HepG2 (cell line): ENCODE data around the gene DSCAML1. TPM values are rescaled to one million over a fixed set of nuclear protein-coding genes. Genes with fewer than 3 reads are reported as not detected.

Source experiments
- AKAP8 ChIP-seq: sonication (generic); formaldehyde crosslinking; IDR thresholded peaks from 2 replicates; pipeline ENCODE4 v1.5.1; 2020; ENCODE audit warnings: mild to moderate bottlenecking, missing genetic modification reagents
- CHD2 ChIP-seq: IDR thresholded peaks from 2 replicates; pipeline ENCODE4 v1.6.1; 2011; ENCODE audit warnings: low read depth, low read length, improper control_type of control experiment
- FOXJ3 ChIP-seq: sonication (generic); formaldehyde crosslinking; IDR thresholded peaks from 2 replicates; pipeline ENCODE4 v1.4.0; 2020; ENCODE audit warnings: missing genetic modification reagents, mild to moderate bottlenecking, borderline replicate concordance
- HINFP ChIP-seq: sonication (generic); formaldehyde crosslinking; IDR thresholded peaks from 2 replicates; pipeline ENCODE4 v1.4.0; 2020; ENCODE audit warnings: low read depth, mild to moderate bottlenecking, missing genetic modification reagents
- HNRNPLL ChIP-seq: fragments of 200-400 bp; formaldehyde crosslinking; IDR thresholded peaks from 2 replicates; pipeline ENCODE4 v1.6.1; 2017; ENCODE audit warnings: mild to moderate bottlenecking, low read depth, low read length; ENCODE audit not compliant: poor library complexity, severe bottlenecking
- HNRNPUL1 ChIP-seq: fragments of 200-400 bp; formaldehyde crosslinking; IDR thresholded peaks from 2 replicates; pipeline ENCODE4 v1.6.1; 2017; ENCODE audit warnings: low read depth, mild to moderate bottlenecking, low read length, moderate library complexity
- ISX ChIP-seq: sonication (generic); formaldehyde crosslinking; conservative IDR thresholded peaks from 2 replicates; pipeline ENCODE4 v1.5.0; 2020; ENCODE audit warnings: missing genetic modification reagents
- NCOA5 ChIP-seq: sonication (generic); formaldehyde crosslinking; IDR thresholded peaks from 2 replicates; pipeline ENCODE4 v1.4.0; 2020; ENCODE audit warnings: missing genetic modification reagents
- RFX5 ChIP-seq: IDR thresholded peaks from 2 replicates; pipeline ENCODE4 v1.6.1; 2011; ENCODE audit warnings: low read depth, low read length, improper control_type of control experiment
- SETDB1 ChIP-seq: sonication (generic); formaldehyde crosslinking; IDR thresholded peaks from 2 replicates; pipeline ENCODE4 v1.5.1; 2020; ENCODE audit warnings: missing genetic modification reagents, mild to moderate bottlenecking, borderline replicate concordance
- U2AF1 ChIP-seq: fragments of 200-400 bp; formaldehyde crosslinking; optimal IDR thresholded peaks from 2 replicates; pipeline ENCODE3; 2017; ENCODE audit warnings: mild to moderate bottlenecking, low read depth, low read length
- ZNF234 ChIP-seq: sonication (generic); formaldehyde crosslinking; conservative IDR thresholded peaks from 2 replicates; pipeline ENCODE4 v1.5.1; 2020; ENCODE audit warnings: mild to moderate bottlenecking, missing genetic modification reagents
- ZNF34 ChIP-seq: sonication (generic); formaldehyde crosslinking; IDR thresholded peaks from 2 replicates; pipeline ENCODE4 v1.4.0; 2020; ENCODE audit warnings: mild to moderate bottlenecking, missing genetic modification reagents, borderline replicate concordance
- ZNF343 ChIP-seq: sonication (generic); formaldehyde crosslinking; IDR thresholded peaks from 2 replicates; pipeline ENCODE4 v1.4.0; 2020; ENCODE audit warnings: mild to moderate bottlenecking, missing genetic modification reagents
- ZNF652 ChIP-seq: IDR thresholded peaks from 2 replicates; pipeline ENCODE4 v1.6.1; 2016; ENCODE audit warnings: low read depth, borderline replicate concordance
- polyA plus RNA-seq, 8 experiments: library from polyadenylated mRNA; depleted of rRNA in 3 of 8; stranded (reverse) in 7 of 8; unstranded in 1 of 8; fragments of >200 nt; fragmentation: Illumina TruSeq in 4 of 8; extraction: Trizol in 4 of 8; gene quantifications; 2 replicates each; pipeline versions ENCODE4 v1.2.1 to v1.2.3, GENCODE V29; 2011 to 2016; ENCODE audit warnings: low read depth in 4 of 8, missing spikeins in 1 of 8, mixed read lengths in 1 of 8; ENCODE audit not compliant: insufficient read depth in 1 of 8
- total RNA-seq, 5 experiments: library from RNA; depleted of rRNA; stranded (reverse); fragments of >200 nt; fragmentation: Illumina TruSeq; extraction: Trizol; gene quantifications; 2 replicates each; pipeline ENCODE4 v1.2.3, GENCODE V29; 2016; ENCODE audit warnings: low read depth in 1 of 5
- TF ChIP-seq, protein P1 (sequence below): sonication (generic); formaldehyde crosslinking; IDR thresholded peaks from 2 replicates; pipeline ENCODE4 v1.4.0; 2020; ENCODE audit warnings: missing genetic modification reagents, borderline replicate concordance
- TF ChIP-seq, protein P2 (sequence below): sonication (generic); formaldehyde crosslinking; IDR thresholded peaks from 2 replicates; pipeline ENCODE4 v1.9.0; 2021; ENCODE audit warnings: missing genetic modification reagents, mild to moderate bottlenecking, borderline replicate concordance
- TF ChIP-seq, protein P3 (sequence below): sonication (generic); formaldehyde crosslinking; IDR thresholded peaks from 2 replicates; pipeline ENCODE4 v1.4.0; 2020; ENCODE audit warnings: missing genetic modification reagents
- TF ChIP-seq, protein P4 (sequence below): fragments of 450-650 bp; IDR thresholded peaks from 2 replicates; pipeline ENCODE4 v1.6.1; 2016

DSCAML1 gene
- total and polyA plus RNA-seq, 2 of the 13 experiments (the other 11 are each of a cell fraction or from before 2014, with no cell fraction given) = 0.29 to 0.40 TPM

- TF ChIP-seq, protein P1, sequence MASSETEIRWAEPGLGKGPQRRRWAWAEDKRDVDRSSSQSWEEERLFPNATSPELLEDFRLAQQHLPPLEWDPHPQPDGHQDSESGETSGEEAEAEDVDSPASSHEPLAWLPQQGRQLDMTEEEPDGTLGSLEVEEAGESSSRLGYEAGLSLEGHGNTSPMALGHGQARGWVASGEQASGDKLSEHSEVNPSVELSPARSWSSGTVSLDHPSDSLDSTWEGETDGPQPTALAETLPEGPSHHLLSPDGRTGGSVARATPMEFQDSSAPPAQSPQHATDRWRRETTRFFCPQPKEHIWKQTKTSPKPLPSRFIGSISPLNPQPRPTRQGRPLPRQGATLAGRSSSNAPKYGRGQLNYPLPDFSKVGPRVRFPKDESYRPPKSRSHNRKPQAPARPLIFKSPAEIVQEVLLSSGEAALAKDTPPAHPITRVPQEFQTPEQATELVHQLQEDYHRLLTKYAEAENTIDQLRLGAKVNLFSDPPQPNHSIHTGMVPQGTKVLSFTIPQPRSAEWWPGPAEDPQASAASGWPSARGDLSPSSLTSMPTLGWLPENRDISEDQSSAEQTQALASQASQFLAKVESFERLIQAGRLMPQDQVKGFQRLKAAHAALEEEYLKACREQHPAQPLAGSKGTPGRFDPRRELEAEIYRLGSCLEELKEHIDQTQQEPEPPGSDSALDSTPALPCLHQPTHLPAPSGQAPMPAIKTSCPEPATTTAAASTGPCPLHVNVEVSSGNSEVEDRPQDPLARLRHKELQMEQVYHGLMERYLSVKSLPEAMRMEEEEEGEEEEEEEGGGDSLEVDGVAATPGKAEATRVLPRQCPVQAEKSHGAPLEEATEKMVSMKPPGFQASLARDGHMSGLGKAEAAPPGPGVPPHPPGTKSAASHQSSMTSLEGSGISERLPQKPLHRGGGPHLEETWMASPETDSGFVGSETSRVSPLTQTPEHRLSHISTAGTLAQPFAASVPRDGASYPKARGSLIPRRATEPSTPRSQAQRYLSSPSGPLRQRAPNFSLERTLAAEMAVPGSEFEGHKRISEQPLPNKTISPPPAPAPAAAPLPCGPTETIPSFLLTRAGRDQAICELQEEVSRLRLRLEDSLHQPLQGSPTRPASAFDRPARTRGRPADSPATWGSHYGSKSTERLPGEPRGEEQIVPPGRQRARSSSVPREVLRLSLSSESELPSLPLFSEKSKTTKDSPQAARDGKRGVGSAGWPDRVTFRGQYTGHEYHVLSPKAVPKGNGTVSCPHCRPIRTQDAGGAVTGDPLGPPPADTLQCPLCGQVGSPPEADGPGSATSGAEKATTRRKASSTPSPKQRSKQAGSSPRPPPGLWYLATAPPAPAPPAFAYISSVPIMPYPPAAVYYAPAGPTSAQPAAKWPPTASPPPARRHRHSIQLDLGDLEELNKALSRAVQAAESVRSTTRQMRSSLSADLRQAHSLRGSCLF (CRISPR knock-in tag) = no peak
- TF ChIP-seq ZNF343 = 0 out of 2 replicates have a peak, but pooled peaks have one; percentile 34
- TF ChIP-seq NCOA5 (CRISPR knock-in tag) = no peak
- no peak for TF ChIP-seq RFX5
- TF ChIP-seq HNRNPUL1 = no peak
- no peak for TF ChIP-seq HINFP (CRISPR knock-in tag)
- TF ChIP-seq, protein P2, sequence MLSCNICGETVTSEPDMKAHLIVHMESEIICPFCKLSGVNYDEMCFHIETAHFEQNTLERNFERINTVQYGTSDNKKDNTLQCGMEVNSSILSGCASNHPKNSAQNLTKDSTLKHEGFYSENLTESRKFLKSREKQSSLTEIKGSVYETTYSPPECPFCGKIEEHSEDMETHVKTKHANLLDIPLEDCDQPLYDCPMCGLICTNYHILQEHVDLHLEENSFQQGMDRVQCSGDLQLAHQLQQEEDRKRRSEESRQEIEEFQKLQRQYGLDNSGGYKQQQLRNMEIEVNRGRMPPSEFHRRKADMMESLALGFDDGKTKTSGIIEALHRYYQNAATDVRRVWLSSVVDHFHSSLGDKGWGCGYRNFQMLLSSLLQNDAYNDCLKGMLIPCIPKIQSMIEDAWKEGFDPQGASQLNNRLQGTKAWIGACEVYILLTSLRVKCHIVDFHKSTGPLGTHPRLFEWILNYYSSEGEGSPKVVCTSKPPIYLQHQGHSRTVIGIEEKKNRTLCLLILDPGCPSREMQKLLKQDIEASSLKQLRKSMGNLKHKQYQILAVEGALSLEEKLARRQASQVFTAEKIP (CRISPR knock-in tag) = no peak
- TF ChIP-seq ZNF234 (CRISPR knock-in tag) = no peak
- 0 out of 2 replicates have a peak, but pooled peaks have one; percentile 18 for TF ChIP-seq AKAP8 (CRISPR knock-in tag)
- no peak for TF ChIP-seq ISX (CRISPR knock-in tag)
- no peak for TF ChIP-seq CHD2
- no peak for TF ChIP-seq ZNF652
- no peak for TF ChIP-seq ZNF34 (CRISPR knock-in tag)
- peak; percentile 38 for TF ChIP-seq HNRNPLL
- TF ChIP-seq, protein P3, sequence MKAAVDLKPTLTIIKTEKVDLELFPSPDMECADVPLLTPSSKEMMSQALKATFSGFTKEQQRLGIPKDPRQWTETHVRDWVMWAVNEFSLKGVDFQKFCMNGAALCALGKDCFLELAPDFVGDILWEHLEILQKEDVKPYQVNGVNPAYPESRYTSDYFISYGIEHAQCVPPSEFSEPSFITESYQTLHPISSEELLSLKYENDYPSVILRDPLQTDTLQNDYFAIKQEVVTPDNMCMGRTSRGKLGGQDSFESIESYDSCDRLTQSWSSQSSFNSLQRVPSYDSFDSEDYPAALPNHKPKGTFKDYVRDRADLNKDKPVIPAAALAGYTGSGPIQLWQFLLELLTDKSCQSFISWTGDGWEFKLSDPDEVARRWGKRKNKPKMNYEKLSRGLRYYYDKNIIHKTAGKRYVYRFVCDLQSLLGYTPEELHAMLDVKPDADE (CRISPR knock-in tag) = no peak
- peak; percentile 18 for TF ChIP-seq U2AF1
- TF ChIP-seq, protein P4, sequence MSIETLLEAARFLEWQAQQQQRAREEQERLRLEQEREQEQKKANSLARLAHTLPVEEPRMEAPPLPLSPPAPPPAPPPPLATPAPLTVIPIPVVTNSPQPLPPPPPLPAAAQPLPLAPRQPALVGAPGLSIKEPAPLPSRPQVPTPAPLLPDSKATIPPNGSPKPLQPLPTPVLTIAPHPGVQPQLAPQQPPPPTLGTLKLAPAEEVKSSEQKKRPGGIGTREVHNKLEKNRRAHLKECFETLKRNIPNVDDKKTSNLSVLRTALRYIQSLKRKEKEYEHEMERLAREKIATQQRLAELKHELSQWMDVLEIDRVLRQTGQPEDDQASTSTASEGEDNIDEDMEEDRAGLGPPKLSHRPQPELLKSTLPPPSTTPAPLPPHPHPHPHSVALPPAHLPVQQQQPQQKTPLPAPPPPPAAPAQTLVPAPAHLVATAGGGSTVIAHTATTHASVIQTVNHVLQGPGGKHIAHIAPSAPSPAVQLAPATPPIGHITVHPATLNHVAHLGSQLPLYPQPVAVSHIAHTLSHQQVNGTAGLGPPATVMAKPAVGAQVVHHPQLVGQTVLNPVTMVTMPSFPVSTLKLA = no peak
- TF ChIP-seq SETDB1 = no peak
- TF ChIP-seq FOXJ3 (CRISPR knock-in tag) = no peak
Measured at GRCh38 chr11:117816151-117816741, 19.2 kb upstream of the DSCAML1 start (continued).
